HG03432 (cell line): ENCODE measurements around the gene PRDX5.
A peak's percentile ranks its signal among the peaks of the same experiment; 100 is the strongest.
"Not testable (repeated sequence)": the region's sequence is repeated elsewhere in the genome, so short reads cannot be mapped to it uniquely, and the experiment has no call there.

ENCODE experiments used
- ATAC-seq: cut with Tn5 transposase; IDR thresholded peaks from one replicate; pipeline ENCODE4 v1.9.1; 2021; ENCODE audit warnings: mild to moderate bottlenecking, moderate library complexity; ENCODE audit not compliant: unreplicated experiment

PRDX5 gene

DNA sequence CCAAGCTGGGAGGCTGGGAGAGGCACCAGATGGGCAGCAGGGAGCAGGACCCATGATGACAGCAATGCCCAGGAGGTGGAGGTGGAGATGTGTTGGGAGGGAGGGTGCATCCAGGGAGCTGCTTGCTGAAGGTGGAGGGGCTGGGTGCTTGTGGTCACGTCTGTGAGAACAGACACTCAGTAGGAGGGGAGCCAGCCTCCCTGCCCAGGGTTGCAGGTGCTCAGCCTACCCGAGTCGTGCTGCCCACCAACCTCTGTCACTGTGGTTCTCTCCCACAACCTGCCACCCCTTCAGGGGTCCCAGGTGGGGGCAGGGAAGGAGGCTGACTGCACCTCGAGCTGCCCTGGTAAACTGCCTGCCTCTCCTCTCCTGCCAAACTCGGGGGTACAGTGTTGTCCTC, 5.5 kb downstream of the PRDX5 start:
- ATAC-seq = no peak

DNA sequence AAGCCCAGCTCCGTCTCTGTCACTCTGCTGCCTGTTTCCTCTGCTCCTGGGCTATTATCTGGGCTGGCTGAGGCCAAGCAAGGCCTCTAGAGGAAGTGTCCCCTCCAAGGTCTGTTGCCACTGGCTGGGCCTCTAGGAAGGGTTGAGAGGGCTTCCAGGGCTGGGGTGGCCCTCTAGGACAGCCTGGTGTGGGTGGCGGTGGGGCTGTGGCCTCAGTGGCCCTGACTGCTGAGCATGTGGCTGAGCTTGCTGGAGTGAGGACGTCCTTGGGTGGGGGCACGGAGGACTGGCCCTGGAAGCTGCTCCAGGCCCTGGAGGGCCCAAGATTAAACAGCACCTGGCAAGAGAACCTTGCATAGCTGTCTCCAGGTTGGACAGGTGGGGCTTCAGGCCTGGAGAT, 6.1 kb downstream of the PRDX5 start:
- not testable (repeated sequence) for ATAC-seq

DNA sequence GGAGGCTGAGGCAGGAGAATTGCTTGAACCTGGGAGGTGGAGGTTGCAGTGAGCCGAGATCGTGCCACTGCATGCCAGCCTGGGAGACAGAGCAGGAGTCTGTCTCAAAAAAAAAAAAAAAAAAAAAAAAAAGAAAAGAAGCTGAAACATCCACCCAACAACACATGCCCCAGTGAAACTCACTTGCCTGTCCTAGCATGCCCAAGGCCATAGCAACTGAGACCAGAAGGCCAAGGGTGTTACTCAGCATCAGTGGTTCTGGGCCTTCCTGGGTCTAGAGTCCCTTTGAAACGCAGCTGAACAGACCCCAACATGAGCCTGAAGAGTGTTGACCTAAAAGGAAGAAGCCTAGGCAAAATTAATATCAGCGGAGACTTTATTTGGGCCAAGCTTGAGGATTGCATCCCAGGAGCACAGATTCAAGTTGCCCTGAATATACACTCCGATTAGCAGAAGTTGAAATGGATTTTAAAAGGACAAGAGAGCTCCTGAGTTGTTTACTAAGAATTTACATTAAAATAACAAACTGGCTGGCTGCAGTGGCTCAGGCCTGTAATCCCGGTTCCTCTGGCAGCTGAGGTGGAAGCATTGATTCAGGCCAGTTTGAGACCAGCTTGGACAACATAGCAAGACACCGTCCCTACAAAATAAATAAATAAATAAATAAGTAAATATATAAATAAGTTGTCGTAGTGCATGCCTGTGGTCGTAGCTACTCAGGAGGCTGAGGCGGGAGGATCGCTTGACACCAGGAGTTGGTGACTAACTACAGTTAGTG, 7.0 kb downstream of the PRDX5 start:
- no peak for ATAC-seq

DNA sequence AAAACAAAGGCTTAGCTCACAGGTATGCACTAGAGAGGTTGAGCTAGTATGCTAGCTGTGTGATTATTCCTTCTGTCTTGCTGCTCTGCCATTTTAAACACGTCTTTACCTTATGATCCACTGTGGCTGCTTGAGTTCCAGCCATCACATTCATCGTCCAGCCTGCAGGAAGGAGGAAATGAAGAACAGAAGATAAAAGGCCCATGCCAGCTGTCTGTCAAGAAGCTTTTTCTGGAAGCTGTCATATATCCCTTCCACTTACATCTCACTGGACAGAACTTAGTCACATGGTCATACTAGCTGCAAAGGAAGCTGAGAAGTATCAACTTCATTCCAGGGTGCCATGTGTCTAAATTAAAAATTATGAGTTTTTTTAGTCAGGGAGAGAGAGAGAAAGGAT, 9.5 kb downstream of the PRDX5 start:
- ATAC-seq = no peak

DNA sequence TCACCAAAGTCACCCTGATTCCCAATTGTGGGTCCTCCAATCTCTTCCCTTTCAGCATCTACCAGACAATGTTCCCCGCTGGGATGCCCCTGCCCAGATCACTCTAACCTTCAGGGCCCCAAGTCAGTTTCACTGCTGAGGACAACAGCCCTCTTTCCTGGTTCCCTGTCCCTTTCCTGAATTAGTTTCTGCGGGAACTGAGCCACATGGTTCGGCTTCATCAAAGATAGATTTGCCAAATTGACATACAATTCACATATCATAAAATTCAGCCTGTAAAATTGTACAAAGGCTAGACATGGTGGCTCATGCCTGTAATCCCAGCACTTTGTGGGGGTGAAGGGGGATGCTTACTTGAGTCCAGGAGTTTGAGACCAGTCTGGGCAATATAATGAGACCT, 10.1 kb downstream of the PRDX5 start:
- no peak for ATAC-seq

DNA sequence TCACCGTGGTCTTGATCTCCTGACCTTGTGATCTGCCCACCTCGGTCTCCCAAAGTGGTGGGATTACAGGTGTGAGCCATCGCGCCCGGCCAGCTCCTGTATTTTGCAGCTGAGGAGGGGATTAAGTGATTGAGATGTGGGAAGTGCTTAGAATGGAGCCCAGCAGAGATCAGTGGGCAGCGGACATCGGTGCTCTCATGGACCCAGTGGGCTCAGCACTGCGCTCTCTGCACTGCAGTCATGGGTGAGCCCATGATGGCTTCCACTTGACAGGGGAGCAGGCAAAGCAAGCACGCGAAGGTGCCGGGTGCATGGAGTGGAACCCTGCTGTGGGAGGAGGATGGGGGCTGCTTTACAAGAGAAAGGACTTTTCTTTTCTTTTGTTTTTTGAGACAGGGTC, 13.0 kb downstream of the PRDX5 start:
- no peak for ATAC-seq

DNA sequence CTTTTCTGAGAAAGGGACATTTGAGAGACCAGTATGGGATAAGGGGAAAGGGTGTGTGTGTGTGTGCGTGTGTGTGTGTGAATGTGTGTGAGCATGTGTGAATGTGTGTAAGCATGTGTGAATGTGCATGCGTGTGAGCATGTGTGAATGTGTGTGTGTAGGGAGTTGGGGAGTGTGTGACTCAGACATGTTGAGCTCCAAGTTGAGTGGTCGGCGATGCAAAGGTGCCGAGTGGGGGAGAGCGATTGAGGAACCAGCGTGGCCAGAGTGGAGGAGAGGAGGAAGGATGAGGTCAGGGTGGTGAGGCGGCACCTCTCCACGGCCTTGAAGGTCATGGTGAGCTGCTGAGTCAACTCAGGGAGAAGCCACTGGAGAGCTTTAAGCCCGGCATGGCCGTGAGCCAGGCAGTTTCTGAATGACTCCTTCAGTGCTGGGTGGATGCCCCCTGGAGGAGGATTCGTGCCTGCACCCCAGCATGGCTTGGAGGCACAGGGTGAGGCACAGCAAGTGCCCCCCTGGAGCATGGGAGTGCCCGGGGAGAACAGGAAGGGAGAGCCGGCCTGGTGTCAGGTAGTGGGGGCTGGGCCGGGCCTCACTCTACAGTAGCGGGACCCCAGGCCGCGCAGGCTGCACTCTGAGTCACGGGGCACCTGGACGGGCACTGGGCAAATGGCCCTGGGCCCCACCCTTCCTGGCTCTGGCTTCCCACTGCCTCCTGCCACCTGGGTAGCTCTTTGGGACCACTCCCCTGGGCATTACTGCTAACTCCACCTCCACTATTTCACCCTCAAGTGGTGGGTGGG, 13.8 kb downstream of the PRDX5 start:
- no peak for ATAC-seq

DNA sequence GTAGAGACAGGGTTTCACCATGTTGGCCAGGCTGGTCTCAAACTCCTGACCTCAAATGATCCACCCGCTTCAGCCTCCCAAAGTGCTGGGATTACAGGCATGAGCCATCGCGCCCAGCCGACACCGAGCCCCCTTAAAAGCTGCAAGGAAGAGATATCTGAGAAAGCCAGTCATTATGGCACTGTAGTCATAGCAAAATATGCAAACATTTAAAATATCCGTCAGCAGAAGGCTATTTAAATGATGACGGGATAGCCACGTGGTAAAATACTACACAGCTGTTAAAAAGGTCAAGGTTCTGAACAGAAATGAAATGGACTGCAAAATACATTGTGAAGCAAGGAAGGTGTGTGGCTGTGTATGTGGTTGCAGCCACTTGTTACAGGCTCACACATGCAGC, 15.6 kb downstream of the PRDX5 start:
- no peak for ATAC-seq

DNA sequence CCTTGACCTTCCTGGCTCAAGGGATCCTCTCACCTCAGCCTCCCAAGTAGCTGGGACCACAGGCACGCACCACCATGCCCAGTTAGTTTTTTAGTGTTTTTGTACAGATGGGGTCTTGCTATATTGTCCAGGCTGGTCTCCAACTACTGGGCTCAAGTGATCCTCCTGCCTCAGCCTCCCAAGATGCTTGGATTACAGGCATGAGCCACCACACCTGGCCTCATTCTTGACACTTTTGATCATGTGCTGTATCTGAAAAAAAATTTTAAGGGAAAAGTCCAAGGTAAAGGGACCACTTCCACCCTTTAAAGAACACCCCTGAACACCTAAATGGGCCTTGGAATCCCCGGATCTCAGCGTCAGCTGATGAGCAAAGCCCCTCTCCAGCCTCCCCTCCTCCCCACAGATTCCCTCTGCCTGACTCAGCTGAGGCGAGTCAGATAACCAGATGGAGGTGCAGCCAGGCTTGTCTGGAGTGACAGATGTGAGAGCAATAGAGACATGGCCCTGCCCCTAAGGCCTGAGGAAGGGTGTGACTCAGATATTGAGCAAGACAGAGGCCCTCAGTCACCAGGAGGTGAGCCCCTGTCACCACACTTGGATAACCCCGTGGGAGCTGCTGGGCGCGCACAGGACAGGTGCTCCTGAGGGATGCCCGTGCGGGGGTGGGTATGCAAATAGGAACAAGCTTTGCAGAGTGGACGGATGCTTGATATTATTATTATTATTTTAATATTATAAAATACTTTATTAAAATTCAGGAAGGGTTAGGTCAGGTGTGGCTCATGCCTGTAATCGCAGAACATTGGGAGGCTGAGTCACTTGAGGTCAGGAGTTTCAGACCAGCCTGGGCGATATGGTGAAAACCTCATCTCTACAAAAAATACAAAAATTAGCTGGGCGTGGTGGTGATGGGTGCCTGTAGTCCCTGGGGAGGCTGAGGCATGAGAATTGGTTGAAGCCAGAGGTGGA, 17.1 kb downstream of the PRDX5 start:
- peak; percentile 83 for ATAC-seq

DNA sequence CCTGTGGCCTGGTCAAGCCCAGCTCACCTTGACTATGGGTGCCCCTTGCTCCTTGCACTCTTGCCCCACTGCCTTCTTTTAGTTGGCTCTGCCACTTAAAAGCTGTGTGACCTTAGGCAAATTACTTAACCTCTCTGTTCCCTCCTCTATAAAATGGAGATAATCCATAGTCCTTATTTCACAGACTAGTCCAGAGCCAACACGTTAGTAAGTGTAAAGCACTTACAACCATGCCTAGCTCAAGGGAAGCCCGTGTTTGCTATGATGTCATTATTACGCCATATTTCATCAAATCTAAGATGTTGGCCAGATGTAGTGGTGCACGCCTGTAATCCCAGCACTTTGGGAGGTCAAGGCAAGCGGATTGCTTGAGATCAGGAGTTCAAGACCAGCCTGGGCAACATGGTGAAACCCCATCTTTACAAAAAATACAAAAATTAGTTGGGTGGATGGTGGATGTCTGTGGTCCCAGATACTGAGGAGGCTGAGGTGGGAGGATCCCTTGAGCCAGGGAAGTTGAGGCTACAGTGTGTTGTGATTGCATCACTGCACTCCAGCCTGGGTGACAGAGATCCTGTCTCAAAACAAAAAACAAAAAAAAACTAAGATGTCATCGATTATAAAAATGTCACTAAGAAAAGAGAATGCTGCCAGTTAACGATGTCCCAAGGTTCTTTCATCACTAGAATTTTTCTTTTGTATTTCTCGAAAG, 19.8 kb downstream of the PRDX5 start:
- no peak for ATAC-seq

DNA sequence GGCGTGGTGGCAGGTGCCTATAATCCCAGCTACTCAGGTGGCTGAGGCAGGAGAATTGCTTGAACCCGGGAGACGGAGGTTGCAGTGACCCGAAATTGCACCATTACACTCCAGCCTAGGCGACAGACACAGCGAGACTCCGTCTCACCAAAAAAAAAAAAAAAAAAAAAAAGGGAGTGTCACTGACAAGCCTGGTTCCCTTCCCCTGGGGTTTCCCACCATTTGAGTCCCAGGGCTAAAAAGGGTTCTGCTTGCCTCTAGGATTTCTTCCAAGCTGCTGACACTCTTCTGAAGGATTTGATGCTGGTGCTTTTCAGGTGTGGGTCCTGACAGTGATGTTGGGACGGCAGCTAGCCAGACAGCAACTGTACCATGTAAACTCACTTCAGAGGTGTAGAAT, 20.8 kb downstream of the PRDX5 start:
- ATAC-seq = no peak

DNA sequence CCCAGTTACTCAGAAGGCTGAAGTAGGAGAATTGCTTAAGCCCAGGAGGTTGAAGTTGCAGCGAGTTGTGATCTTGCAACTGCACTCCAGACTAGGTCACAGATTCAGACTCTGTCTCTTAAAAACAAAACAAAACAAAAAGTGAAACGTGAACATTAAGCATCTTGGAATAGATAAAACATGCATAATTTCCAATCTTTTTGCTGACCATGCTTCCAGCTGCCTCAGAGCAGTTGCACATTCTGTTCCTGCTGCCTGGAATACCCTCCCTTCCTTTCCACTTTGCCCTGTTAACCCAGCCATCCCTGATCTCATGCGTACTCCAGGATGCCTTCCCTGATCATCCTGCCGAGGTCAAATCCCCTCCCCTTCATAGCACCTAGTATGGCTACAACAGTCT, 21.4 kb downstream of the PRDX5 start:
- no peak for ATAC-seq

DNA sequence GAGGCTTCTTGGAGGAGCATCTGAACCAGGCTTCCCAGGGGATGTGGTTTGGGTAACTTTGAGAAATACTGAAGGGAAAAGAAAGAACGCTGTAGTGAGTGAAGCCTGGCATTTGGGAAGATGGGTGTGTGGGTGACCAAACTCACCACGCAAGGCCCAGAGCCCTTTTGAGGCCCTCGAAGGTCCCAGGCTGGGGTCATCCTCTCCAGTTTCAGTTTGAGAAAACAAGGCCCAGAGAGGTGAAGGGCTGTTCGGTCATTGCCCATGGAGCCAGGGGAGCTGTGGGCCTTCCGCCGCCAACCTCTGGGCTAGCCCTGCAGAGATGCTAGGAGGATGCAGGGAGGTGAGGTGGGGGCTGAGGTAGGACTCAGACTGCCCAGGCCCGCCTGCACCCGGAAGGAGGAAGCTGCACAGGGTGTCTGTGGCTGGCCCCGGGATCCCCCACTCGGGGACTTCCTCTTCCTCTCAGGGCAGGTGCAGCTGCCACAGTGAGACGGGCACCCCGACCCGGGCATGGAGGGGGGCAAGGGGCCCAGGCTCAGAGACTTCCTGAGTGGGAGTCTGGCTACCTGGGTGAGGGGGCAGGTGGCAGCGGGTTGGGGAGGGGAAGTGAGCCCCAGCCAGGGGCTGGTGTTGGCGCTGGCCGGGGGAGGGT, 22.0 kb downstream of the PRDX5 start, which contains the start of gene CCDC88B:
Gene CCDC88B (plus strand): TSS at position 451 of the 655 bp plus-strand sequence. CDS start 63 bp downstream, at position 514.
- ATAC-seq = peak; percentile 53

DNA sequence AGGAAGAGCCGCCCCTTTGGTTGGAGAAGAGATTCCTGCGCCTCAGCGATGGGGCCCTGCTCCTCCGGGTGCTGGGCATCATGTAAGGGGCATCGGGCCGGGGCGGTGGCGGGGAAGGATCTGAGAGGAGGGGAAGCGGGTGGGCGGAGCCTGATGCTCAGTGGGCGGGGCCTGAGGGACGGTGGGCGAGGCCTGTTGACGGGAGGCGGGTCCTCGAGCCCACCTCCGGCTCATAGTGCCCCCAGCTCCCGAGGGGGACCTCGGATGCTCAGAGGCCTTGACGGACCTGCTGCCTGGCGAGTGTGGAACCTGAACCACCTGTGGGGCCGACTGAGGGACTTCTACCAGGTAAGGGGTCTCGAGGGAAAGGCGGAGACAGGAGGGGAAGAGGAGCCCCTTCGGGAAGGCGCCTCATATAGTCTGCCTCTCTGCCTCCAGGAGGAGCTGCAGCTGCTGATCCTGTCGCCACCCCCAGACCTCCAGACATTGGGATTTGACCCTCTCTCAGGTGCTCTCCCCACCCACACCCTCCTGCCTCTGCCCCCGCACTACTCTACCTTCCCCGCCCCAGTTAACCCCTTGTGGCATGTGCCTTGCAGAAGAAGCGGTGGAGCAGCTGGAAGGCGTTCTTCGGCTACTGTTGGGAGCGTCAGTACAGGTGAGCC, 22.9 kb downstream of the PRDX5 start:
- peak; percentile 39 for ATAC-seq

DNA sequence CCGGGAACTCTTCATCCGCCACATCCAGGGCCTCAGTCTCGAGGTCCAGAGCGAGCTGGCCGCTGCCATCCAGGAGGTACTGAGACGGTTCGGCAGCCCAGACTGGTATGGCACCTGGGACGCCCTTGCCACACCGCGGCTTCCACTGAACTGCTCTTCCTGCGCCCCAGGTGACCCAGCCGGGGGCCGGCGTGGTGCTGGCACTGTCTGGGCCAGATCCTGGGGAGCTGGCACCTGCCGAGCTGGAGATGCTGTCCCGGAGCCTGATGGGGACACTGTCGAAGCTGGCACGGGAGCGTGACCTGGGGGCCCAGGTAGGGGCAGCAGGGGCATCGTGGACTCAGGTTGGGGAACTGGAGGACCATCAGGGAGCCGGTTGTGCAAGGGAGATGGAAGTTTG, 23.5 kb downstream of the PRDX5 start:
- ATAC-seq = no peak

DNA sequence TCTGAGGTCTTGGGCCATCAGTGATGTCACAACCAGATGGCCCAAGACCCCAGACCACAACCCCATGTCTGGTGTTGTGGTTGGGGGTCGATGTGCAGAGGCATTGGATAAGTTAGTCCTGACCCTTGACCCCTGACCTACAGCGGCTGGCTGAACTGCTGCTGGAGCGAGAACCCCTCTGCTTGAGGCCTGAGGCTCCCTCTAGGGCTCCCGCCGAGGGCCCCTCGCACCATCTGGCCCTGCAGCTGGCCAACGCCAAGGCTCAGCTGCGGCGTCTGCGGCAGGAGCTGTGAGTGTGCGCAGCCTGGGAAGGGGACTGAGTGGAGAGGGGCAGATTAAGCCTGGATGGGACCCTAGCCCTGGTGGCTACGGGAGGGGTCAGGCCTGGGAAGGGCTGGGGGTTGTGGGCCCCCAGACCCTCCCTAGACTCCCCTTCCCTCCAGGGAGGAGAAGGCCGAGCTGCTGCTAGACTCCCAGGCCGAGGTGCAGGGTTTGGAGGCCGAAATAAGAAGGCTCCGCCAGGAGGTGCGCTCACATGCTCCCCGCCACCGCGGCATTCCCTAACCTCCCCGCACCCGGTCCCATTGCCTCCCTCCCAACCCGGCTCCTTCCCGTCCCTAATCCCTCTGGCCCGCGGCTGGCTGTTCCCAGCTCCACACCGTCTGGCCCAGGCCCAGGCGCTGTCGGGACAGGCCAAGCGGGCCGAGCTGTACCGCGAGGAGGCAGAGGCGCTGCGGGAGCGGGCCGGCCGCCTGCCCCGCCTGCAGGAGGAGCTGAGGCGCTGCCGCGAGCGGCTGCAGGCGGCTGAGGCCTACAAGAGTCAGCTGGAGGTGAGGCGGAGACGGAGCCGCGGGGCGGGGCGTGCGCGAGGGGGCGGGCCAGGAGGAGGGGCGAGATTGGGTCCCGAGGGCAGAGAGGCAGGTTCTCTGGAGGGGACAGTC, 24.2 kb downstream of the PRDX5 start:
- peak; percentile 56 for ATAC-seq

DNA sequence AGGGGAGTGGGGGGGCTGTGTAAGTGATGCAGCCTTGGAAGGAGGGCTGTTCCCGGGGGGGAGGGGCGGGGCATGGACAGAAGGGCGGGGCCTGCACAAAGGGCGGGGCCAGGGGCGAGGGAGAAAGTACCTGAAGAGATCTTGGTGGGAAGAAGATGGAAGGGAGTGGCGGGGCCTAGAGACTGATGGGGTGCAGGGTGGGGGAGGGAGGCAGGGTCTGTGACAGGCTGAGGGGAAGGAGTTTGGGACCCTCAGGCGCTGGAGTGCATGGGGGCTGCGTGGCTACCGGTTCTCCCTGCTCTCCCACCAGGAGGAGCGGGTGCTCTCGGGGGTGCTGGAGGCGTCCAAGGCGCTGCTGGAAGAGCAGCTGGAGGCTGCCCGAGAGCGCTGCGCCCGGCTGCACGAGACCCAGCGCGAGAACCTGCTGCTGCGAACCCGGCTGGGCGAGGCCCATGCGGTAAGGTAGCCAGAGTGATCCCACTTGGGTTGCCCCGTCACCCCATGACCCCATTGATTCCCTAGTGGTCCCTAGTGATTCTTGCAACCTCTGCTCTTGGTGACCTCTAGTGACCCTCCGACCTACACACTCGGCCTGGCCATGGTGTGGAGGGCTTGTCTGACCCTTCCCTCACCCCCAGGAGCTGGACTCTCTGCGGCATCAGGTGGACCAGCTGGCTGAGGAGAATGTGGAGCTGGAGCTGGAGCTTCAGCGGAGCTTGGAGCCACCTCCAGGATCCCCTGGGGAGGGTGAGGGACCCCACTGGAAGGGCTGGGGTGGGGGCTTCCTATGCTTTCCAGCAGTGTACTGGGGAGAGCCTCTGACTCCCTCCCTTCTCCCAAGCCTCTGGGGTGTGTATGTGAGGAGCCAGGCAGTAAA, 25.2 kb downstream of the PRDX5 start:
- no peak for ATAC-seq
